ENCODE measurements around the gene IFITM2.
"Not testable (repeated sequence)": the region's sequence is repeated elsewhere in the genome, so short reads cannot be mapped to it uniquely, and the experiment has no call there.

Gene IFITM2

GRCh38 chr11:293852-294661 lies 13.6 kb upstream of the IFITM2 start:
- no peak for DNase-seq

DNA sequence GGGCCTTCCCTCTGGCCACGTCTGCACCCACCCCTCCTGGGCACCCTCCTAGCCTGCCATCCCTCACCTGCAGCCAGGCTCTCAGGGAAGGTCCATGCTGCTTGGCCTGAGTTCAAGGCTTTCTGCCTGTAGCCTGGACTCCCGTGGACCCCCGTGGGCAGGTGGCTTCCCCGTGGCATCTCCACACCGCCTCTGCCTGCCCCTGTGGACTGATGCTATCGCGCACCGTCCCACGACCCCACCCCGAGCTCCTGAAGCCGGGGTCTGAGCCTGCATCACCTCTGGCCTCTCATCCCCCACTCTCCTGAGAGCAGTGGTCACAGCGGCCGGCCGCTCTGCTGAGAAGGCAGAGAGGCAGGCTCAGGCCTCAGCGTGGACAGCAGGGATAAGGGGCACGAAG lies 12.8 kb upstream of the IFITM2 start:
- DNase-seq: no peak

DNA sequence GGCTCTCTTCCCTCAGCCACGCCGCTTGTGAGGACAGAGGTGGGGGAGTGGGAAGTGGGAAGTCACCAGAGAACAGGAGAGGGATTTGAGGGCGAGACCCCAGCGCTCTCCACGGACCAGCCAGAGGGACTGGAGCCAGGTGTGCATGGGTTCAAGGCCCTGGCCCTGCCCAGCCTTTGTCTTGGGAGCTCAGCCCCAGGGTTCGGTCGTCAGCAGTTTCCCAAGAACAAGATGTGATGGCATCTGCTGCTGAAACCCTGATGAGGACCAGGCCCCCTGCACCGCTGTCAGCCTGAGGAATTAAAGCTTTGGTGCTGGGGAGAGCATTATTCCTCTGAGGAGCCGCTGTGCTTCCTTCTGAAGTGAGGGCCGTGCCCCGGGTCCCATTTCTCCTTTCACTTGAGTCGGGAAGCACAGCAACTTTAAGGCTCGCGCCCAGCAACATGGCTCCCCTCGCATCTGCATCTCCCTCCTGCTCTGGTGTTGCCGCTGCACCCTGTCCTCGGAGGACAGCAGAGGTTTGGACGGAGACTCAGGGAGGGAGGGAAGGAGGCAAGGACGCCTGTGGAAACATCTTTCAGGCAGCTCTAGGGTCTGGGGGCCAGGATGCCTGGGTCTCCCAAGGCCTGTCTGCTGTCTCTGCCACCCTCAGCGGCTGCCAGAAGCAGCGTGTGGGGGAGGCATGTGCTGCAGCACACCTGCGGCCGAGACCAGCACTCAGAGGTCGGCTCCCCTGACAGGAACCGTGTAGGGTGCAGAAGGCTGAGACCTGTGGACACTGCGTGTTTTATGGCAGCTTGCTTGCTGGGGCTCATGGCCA lies 12.1 kb upstream of the IFITM2 start:
- no peak for DNase-seq

DNA sequence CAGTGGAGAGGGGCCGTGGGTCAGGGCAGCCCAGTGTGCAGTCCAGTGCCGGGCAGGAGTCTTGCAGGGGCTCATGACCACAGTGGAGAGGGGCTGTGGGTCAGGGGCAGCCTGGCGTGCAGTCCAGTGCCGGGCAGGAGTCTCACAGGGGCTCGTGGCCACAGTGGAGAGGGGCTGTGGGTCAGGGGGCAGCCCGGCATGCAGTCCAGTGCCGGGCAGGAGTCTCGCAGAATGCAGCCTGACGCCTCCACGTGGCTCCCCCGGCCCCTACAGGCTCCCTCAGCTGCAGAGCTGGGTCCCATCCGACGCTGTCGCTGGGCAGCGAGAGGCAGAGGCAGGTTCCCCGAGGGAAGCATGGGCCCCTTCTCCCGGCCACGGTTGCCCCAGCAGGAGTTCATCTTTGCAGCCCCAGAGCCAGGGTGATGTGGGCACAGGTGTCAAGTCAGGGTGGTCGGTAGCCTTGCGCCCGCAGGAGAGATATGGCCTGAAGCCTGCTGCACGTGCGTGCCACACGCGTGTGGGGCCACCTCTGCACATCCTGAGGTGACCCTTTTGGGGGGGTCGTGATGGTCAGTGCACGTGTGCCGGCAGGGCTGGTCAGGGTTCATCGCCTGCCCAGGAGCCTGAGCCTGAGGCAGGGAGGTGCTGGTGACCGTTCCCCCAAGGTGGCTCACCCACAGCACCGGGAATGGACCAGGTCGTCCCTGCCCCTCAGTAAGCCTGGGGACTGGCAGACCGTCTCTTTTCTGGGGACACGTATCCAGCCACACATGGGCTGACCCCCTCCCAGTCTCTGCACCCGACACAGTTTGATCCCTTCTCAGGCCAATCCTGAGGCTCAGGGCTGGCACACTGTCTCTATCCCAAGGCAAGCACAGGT lies 11.2 kb upstream of the IFITM2 start:
- no peak for DNase-seq

- DNase-seq: no peak
Measured at GRCh38 chr11:297051-297585, 10.5 kb upstream of the IFITM2 start.

GRCh38 chr11:297586-298405 lies 9.8 kb upstream of the IFITM2 start:
- peak; percentile 47 for DNase-seq

DNA sequence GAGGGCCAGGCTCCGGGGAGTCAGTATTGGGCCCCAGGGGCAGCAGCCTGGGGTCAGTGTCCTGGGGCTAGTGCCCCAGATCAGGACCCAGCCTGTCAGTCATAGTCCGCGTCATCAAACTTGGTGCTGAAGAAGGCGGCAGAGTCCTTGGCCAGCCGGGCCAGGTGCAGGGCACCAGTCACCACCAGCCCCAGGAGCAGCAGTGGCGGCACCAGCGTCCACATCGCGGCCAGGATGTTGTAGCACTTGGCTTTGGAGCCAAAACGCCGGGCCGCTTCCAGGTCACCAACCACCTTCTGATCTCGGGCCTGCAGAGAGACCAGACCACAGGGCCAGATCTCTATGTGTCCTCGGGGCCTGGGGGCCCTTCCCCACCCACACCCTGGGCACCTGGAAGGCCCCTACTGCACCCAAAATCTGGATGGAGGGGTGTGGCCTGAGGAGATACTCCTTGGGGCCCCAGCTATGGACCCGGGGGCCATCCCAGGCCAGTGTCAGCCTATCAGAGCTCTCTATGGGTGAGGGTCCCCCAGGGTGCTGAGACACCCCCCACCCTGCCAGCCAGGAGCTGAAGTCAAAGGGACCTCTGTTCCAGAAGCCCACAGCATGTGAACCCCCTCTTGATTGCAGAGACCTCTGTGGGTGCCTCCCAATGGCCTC lies 9.1 kb upstream of the IFITM2 start:
- no peak for DNase-seq

DNA sequence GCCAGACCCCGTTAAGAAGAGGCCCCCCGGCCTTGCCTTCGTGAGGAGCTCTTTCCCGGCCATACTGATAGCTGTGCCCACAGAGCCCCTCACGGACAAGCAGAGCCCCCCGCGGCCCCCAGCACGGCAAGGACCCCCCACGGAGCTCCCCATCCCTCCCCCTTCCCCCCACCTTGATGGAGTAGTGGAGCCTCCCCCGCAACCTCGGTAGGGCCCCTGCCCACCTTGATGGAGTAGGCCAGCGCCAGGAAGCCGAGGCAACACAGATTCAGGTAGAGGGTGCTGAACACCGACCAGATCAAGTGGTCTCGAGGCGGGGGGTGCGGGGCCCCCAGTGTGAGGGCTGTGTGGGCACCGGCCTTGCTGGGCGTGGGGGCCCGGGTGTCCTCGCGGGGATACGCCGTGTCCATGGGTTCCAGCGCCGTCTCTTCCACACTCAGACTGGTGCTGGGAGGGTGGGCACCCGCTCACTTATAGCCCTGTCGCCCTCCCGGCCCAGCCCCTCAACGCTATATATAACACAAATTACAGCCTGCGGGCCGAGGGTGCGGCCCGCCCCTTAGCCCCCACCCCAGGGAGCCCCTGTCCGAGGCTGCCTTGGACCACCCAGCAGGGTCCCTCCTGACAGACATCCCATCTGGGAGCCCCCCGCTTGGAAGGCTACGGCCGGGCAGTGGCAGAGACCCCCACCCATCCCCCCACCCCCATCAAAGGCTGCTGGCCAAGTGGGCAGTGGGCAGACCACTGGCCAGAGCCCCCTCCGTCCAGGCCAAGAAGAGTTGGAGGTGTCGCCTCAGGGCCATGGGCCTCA lies 8.3 kb upstream of the IFITM2 start, which contains the start of gene IFITM5:
Gene IFITM5 (minus strand): TSS at position 446 of the 811 bp plus-strand sequence. CDS start 36 bp downstream, at position 410.
- no peak for DNase-seq

DNA sequence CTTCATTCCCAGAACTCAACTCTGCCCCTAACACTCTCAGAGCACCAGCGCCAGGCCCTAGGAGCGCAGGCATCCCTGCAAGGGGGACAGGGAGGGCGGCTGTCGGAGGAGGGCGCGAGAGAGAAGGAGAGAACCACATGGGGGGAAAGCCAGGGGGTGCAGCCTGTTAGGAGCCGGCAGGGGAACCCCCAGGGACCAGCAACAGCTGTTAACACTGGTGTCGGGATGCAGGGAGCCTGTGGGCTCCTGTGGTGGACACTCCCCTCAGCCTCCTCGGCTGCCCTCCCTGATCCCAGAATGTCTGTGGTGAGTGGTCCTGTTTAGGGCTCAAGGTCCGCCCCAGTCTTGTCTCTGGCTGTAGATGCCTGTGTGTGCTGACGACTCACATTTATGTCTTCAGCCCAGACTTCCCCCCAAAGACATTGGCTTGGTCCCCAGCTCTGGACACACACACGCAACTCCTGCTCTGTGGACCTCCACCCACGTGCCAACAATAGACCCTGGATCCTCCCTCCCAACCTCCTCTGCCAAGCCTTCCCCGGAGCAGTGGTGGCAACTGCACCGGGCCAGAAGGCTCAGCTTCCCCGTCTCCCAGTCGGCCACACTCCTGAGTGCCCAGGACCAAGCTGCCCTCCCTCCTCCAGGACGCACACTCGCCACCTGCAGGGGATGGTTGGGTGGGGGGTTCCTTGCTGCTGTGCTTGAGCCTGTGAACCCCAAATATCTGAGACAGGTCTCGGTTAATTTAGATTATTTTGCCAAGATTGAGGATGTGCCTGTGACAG lies 7.5 kb upstream of the IFITM2 start:
- no peak for DNase-seq

DNA sequence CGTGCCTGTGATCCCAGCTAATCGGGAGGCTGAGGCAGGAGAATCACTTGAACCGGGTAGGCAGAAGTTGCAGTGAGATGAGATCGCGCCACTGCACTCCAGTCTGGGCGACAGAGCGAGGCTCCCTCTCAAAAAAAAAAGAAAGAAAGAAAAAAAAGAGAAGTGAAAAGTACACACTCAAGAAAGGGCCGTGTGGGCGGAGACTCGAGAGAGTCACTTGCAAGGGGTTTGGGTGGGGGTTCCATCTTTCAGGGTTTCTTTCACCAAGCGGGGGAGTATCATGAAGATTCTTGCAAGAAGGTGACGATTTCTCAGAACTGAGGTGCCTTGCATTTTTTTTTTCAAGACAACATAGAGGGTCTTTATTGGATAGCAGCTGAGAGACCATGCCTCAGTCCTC lies 4.3 kb upstream of the IFITM2 start:
- peak; percentile 33 for DNase-seq

DNA sequence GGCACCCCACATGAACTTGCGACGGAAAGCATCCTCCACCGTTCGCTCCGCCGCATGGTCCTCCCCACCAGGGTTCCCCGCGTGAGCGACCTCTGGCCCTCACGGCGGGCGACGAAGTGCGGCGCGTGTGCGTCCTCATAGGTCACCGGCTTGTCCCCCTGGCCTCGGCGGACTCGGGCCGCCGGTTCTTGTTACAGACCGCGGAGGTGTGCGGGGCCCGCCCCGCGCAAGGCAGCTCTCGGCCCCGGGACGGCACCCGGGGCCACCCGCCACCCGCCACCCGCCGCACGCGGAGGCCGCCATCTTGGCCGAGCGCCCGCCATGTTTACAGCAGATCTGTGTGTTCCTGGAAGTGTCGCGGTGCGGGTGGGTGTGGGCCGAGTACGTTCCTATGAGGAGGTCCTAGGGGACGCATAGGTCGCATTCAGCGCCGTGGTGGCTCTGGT lies 3.5 kb upstream of the IFITM2 start:
- DNase-seq: no peak

- peak; percentile 64 for DNase-seq
Measured at GRCh38 chr11:304915-305843, 2.4 kb upstream of the IFITM2 start.

GRCh38 chr11:305844-306211 lies 1.8 kb upstream of the IFITM2 start:
- no peak for DNase-seq

GRCh38 chr11:306645-307371 lies 808 bp upstream of the IFITM2 start:
- DNase-seq: no peak

- DNase-seq: not testable (repeated sequence)
Measured at GRCh38 chr11:308740-309665, 1.4 kb downstream of the IFITM2 start.

- DNase-seq: not testable (repeated sequence)
Measured at GRCh38 chr11:309979-310572, 2.5 kb downstream of the IFITM2 start.
